Cardiac fibroblast (primary cell): ENCODE data around the gene VEGFA.

ENCODE experiments used
- DNase-seq, 2 donors: peaks; one replicate each; pipeline versions ENCODE4 v3.0.0 to v3.0.0-alpha.2; 2010; ENCODE audit warnings: low read depth in 2 of 2
- H3K4me3 ChIP-seq, 2 donors: replicated peaks in 1 of 2; 1 replicate in 1 of 2; 2 replicates in 1 of 2; pipeline ENCODE4 v1.5.1; 2011; ENCODE audit warnings: low read depth in 2 of 2, low read length in 2 of 2, mild to moderate bottlenecking in 2 of 2, moderate library complexity in 1 of 2
- CTCF ChIP-seq: IDR thresholded peaks from one replicate; pipeline ENCODE4 v1.5.1; 2011; ENCODE audit warnings: low read depth, mild to moderate bottlenecking, low read length, inconsistent platforms

Gene VEGFA

DNA sequence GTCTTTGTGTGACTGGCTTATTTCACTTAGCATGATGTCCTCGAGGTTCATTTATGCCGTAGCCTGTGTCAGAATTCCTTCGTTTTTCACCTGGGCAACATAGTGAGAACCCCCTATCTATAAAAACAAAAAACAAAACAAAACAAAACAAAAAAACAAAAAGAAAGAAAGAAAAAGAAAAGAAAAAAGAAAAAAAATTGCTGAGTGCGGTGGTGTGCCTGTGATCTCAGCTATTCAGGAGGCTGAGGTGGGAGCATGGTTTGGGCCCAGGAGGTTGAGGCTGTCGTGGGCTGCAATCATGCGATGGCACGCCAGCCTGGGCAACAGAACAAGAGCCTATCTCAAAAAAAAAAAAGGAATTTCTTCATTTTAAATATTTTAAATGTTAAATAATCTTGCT lies 38.4 kb downstream of the VEGFA start:
- H3K4me3 ChIP-seq = no peak overlapping the region
- DNase-seq = no peak
- no peak for TF ChIP-seq CTCF

DNA sequence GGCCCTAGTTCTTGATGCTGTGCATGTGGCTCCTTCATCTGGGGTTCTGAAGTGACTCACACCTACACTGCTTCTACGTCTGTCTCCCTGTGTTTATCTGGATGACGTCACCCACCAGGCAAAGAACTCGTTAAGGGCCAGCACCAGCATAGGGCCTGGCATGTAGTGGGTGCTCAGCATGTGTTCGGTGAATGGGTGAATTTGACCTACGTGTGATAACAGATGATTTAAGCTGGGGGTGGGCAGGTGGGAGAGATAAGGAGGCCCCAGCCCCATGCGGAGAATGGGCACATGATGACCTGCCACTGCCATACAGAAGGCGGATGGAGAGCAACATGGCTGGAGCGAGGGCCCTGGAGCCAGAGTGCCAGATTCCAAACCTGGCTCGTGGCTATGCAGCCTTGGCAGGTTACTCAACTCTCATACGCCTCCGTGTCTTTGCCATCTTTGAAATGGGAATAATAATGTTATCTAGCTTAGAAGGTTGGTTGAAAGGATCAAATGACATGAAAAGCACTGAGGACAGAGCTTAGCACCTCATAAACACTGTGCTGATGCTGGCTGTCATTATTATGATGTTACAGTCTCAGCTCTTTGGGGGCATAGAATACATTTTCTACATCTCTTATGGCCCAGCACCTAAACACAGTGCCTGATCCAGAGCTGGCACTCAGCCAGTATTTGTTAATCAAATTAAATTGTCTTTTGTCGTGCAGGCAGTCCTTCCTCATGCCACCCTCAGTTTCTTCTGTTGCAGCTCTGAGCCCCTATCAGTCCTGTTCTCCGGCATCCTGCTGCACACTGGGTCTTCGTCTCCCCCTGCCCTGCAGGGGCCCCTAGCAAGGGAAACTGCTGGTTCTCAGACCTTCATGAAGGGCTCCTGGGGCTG lies 39.6 kb downstream of the VEGFA start:
- no peak overlapping the region for H3K4me3 ChIP-seq
- peak; percentile 68 to 74 for DNase-seq
- TF ChIP-seq CTCF = no peak

GRCh38 chr6:43810965-43811732 lies 41.1 kb downstream of the VEGFA start:
- no peak for TF ChIP-seq CTCF
- no peak overlapping the region for H3K4me3 ChIP-seq
- no peak for DNase-seq

GRCh38 chr6:43811733-43812099 lies 41.7 kb downstream of the VEGFA start:
- H3K4me3 ChIP-seq = no peak overlapping the region
- no peak for DNase-seq
- no peak for TF ChIP-seq CTCF

DNA sequence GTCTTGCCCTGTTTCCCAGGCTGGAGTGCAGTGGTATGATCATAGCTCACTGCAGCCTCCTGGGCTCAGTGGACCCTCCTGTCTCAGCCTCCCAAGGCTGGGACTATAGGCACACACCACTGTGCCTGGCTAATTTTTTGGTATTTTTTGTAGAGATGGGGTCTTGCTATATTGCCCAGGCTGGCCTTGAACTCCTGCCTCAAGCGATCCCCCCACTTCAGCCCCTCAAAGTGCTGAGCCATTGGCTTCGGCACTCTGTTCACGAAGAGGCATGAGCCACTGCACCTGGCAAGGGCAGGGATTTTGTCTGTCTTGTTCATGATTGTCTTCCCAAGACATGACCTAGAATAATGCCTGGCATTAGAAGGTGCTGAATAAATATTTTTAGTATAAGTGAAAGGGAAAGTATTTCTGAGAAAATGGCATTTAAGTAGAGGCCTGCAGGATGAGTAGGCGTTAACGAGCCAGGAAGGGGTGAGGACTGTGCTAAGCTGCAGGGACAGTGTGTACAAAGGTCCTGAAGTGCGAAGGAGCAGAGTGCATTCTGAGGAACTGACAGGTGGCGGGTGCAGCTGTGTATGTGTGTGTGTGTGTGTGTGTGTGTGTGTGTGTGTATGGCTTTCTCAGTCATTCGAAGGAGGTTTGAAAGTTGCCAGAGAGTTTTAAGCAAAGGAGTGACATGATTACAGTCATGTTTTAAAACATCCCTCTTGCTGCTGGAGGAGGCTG lies 43.0 kb downstream of the VEGFA start:
- peak in 1 of 2 donors; percentile 47 for DNase-seq
- H3K4me3 ChIP-seq = no peak overlapping the region
- no peak for TF ChIP-seq CTCF

DNA sequence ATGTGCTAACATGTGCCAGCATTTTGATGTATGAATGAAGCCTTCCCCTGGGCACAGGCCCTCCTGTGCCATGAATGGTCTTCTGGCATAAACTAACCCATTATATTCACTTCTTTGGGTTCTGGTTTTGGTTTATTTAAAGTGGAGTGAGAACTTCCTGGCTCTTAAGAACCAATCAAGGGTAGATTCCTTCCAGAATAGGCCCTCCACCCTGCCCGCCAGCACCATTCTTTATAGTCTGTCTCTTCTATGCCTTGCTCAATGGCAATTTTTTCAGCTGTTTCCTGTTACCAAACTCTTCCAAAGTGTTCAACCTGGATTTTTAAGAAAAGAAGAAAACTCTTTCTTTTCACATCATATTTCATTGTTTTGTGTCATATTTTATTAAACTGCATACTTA lies 44.1 kb downstream of the VEGFA start:
- no peak for DNase-seq
- H3K4me3 ChIP-seq = no peak overlapping the region
- TF ChIP-seq CTCF = no peak
